CD14-positive monocyte (primary cell): Measurements from ENCODE around the gene DLL4. TPM values are rescaled to one million over a fixed set of nuclear protein-coding genes. Genes with fewer than 3 reads are reported as not detected.

Source experiments
- DNase-seq, 3 donors: peaks; one replicate each; pipeline ENCODE4 v3.0.0-alpha.2; 2011 to 2022
- H2AFZ ChIP-seq: 2 replicates; pipeline ENCODE4 v1.6.0; 2012; ENCODE audit warnings: mild to moderate bottlenecking, low read depth, low read length, inconsistent platforms; ENCODE audit not compliant: insufficient read depth, poor library complexity, severe bottlenecking
- H3K27ac ChIP-seq, 2 donors: 1 replicate in 1 of 2; 2 replicates in 1 of 2; pipeline ENCODE4 v1.5.1; 2012 to 2013; ENCODE audit warnings: low read length in 2 of 2, control low read depth in 1 of 2, inconsistent platforms in 1 of 2, low read depth in 1 of 2, mild to moderate bottlenecking in 1 of 2
- H3K27me3 ChIP-seq, 2 donors: one replicate each; pipeline versions ENCODE4 v1.6.0 to v1.6.1; 2011 to 2013; ENCODE audit warnings: low read length in 2 of 2; ENCODE audit not compliant: control insufficient read depth in 2 of 2, insufficient read depth in 2 of 2
- H3K36me3 ChIP-seq, 2 donors: replicated peaks in 1 of 2; 1 replicate in 1 of 2; 2 replicates in 1 of 2; pipeline versions ENCODE4 v1.5.1 to v1.6.1; 2012 to 2013; ENCODE audit warnings: low read length in 2 of 2, control low read depth in 1 of 2, inconsistent platforms in 1 of 2, mild to moderate bottlenecking in 1 of 2; ENCODE audit not compliant: insufficient read depth in 2 of 2, control insufficient read depth in 1 of 2
- H3K4me1 ChIP-seq, 2 donors: 1 replicate in 1 of 2; 2 replicates in 1 of 2; pipeline versions ENCODE4 v1.5.1 to v1.6.1; 2012 to 2013; ENCODE audit warnings: low read length in 2 of 2, control low read depth in 1 of 2, inconsistent platforms in 1 of 2, mild to moderate bottlenecking in 1 of 2, moderate library complexity in 1 of 2; ENCODE audit not compliant: insufficient read depth in 2 of 2, control insufficient read depth in 1 of 2
- H3K4me2 ChIP-seq: replicated peaks from 2 replicates; pipeline ENCODE3; 2012; ENCODE audit warnings: low read length, moderate library complexity, mild to moderate bottlenecking; ENCODE audit not compliant: poor library complexity, severe bottlenecking; ENCODE audit errors: extremely low read depth
- H3K4me3 ChIP-seq, 3 experiments: fragments of 200-600 bp in 1 of 3; sonication (generic) in 1 of 3; replicated peaks in 1 of 3; 1 replicate in 2 of 3; 2 replicates in 1 of 3; pipeline ENCODE4 v1.5.1; 2011 to 2013; ENCODE audit warnings: low read length in 3 of 3, mild to moderate bottlenecking in 3 of 3, control low read depth in 2 of 3, low read depth in 2 of 3, inconsistent platforms in 1 of 3, moderate library complexity in 1 of 3
- H3K79me2 ChIP-seq: 2 replicates; pipeline ENCODE4 v1.6.0; 2012; ENCODE audit warnings: mild to moderate bottlenecking, control low read depth, inconsistent platforms, low read length, moderate library complexity; ENCODE audit not compliant: insufficient read depth
- H3K9ac ChIP-seq: 2 replicates; pipeline ENCODE4 v1.6.0; 2017; ENCODE audit warnings: low read length, mild to moderate bottlenecking; ENCODE audit not compliant: insufficient read depth, poor library complexity, severe bottlenecking
- H3K9me3 ChIP-seq, 2 donors: replicated peaks in 1 of 2; 1 replicate in 1 of 2; 2 replicates in 1 of 2; pipeline versions ENCODE4 v1.5.1 to v1.6.1; 2012 to 2013; ENCODE audit warnings: low read length in 2 of 2, control low read depth in 1 of 2; ENCODE audit not compliant: control insufficient read depth in 1 of 2, insufficient read depth in 1 of 2
- H4K20me1 ChIP-seq: 2 replicates; pipeline ENCODE4 v1.6.0; 2012; ENCODE audit warnings: mild to moderate bottlenecking, low read length, control low read depth, moderate library complexity; ENCODE audit not compliant: insufficient read depth
- H3K27ac Mint-ChIP-seq, 7 donors: one replicate each; pipeline ENCODE4 v1.8.0; 2020; ENCODE audit warnings: mild to moderate bottlenecking in 7 of 7, mixed read lengths in 7 of 7, moderate library complexity in 6 of 7, inconsistent platforms in 2 of 7
- H3K27me3 Mint-ChIP-seq, 3 donors: one replicate each; pipeline ENCODE4 v1.8.0; 2021 to 2022; ENCODE audit warnings: low read depth in 3 of 3, mild to moderate bottlenecking in 3 of 3, mixed read lengths in 3 of 3, moderate library complexity in 3 of 3, inconsistent platforms in 1 of 3
- H3K36me3 Mint-ChIP-seq, 2 donors: one replicate each; pipeline ENCODE4 v1.8.0; 2020; ENCODE audit warnings: mixed read lengths in 2 of 2, inconsistent platforms in 1 of 2, mild to moderate bottlenecking in 1 of 2
- H3K4me1 Mint-ChIP-seq: one replicate; pipeline ENCODE4 v1.8.0; 2020; ENCODE audit warnings: mild to moderate bottlenecking, mixed read lengths
- H3K4me3 Mint-ChIP-seq, 2 donors: one replicate each; pipeline ENCODE4 v1.8.0; 2020; ENCODE audit warnings: mild to moderate bottlenecking in 2 of 2, mixed read lengths in 2 of 2, moderate library complexity in 1 of 2
- H3K9me3 Mint-ChIP-seq, 7 donors: one replicate each; pipeline ENCODE4 v1.8.0; 2020 to 2022; ENCODE audit warnings: mixed read lengths in 7 of 7, mild to moderate bottlenecking in 6 of 7, moderate library complexity in 6 of 7, inconsistent platforms in 2 of 7
- WGBS: methylation state at CpG from one replicate; pipeline ENCODE4 v1.1.5; 2013; ENCODE audit warnings: missing lambda C conversion rate; ENCODE audit not compliant: insufficient coverage; 5-methylcytosine and 5-hydroxymethylcytosine counted together
- intact Hi-C, 2 donors: fragments of 100-400 bp; cut with micrococcal nuclease; formaldehyde crosslinking; loops; one replicate each; pipeline versions ENCODE4 v1.15.0 to v1.15.1; 2023
- polyA plus RNA-seq, 3 donors: library from polyadenylated mRNA; depleted of rRNA in 1 of 3; unstranded in 2 of 3; stranded (reverse) in 1 of 3; fragments of 300-500 nt in 2 of 3; fragments of >200 nt in 1 of 3; fragmentation: Illumina TruSeq in 2 of 3; gene quantifications; 1 replicate in 2 of 3; 2 replicates in 1 of 3; pipeline ENCODE4 v1.2.3, GENCODE V29; 2012 to 2021
- TF ChIP-seq, protein P1 (sequence below): fragments of 200-600 bp; IDR thresholded peaks from one replicate; pipeline ENCODE4 v1.8.0; 2022; ENCODE audit warnings: antibody characterized with exemption, mild to moderate bottlenecking

Gene DLL4
- polyA plus RNA-seq, 3 donors = 0.07 TPM; not detected in 2

DNA sequence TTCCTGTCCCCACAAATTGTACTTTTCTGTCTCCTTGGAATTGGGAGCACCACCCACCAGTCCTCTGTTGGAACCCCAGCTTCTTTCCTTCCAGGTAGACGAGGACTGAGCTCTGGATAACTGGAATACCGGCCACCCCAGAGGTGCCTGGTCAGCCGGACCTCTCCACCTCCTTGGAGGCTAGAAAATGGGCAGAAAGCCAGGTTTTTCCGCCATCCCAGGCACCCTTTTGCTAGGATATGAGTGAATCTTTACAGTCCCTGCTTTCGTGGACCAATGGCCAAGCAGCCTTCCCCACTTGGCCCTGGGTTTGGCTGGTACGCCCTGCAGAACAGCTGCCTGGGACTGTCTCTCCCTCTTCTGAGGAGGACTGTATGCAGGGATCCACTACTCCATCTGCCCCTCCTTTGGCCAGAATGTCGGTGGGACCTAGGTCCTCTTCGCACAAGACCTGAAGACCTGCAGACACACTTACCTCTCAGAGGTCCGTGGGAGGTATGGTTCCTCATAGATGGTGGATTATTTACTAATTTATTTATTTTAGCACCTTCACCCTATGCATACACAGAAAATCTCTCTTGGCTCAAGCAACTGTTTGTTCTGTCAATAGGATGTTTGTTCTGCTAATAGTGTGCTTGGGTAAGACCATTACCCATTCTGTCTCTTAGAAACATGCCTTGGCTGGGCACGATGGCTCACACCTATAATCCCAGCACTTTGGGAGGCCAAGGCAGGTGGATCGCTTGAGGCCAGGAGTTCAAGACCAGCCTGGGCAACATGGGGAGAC is 15.6 kb downstream of the DLL4 start:
- Mint-ChIP-seq H3K27ac (no peak overlapping the region), H3K27me3 (peaks cover 6 to 14% (median 10%) of the 10 kb centered on the region in 3 donors), H3K4me3 (no peak overlapping the region), H3K9me3 (no peaks in the 10 kb centered on the region), H3K36me3 (no peaks in the 10 kb centered on the region), H3K4me1 (peaks cover 35% of the 10 kb centered on the region)
- no peak for DNase-seq
- Histone ChIP-seq H3K36me3 (no peaks in the 10 kb centered on the region), H3K9ac (no peak overlapping the region), H3K4me3 (no peak overlapping the region), H3K27ac (no peak overlapping the region), H3K9me3 (no peaks in the 10 kb centered on the region), H3K4me2 (no peak overlapping the region), H3K4me1 (peaks cover 33 to 37% of the 10 kb centered on the region in 2 donors), H4K20me1 (no peaks in the 10 kb centered on the region), H3K27me3 (no peaks in the 10 kb centered on the region), H3K79me2 (no peaks in the 10 kb centered on the region), H2AFZ (no peak overlapping the region)
- 100% methylated on average over 6 of the region's 11 CpGs for WGBS
- TF ChIP-seq, protein P1, sequence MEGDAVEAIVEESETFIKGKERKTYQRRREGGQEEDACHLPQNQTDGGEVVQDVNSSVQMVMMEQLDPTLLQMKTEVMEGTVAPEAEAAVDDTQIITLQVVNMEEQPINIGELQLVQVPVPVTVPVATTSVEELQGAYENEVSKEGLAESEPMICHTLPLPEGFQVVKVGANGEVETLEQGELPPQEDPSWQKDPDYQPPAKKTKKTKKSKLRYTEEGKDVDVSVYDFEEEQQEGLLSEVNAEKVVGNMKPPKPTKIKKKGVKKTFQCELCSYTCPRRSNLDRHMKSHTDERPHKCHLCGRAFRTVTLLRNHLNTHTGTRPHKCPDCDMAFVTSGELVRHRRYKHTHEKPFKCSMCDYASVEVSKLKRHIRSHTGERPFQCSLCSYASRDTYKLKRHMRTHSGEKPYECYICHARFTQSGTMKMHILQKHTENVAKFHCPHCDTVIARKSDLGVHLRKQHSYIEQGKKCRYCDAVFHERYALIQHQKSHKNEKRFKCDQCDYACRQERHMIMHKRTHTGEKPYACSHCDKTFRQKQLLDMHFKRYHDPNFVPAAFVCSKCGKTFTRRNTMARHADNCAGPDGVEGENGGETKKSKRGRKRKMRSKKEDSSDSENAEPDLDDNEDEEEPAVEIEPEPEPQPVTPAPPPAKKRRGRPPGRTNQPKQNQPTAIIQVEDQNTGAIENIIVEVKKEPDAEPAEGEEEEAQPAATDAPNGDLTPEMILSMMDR = no peak
- intact Hi-C loops = loop anchor here in 1 of 2 donors (5.0 to 10.0 kb wide), 2 partner anchors 37 to 80 kb away; no protein-coding TSS in a partner anchor

DNA sequence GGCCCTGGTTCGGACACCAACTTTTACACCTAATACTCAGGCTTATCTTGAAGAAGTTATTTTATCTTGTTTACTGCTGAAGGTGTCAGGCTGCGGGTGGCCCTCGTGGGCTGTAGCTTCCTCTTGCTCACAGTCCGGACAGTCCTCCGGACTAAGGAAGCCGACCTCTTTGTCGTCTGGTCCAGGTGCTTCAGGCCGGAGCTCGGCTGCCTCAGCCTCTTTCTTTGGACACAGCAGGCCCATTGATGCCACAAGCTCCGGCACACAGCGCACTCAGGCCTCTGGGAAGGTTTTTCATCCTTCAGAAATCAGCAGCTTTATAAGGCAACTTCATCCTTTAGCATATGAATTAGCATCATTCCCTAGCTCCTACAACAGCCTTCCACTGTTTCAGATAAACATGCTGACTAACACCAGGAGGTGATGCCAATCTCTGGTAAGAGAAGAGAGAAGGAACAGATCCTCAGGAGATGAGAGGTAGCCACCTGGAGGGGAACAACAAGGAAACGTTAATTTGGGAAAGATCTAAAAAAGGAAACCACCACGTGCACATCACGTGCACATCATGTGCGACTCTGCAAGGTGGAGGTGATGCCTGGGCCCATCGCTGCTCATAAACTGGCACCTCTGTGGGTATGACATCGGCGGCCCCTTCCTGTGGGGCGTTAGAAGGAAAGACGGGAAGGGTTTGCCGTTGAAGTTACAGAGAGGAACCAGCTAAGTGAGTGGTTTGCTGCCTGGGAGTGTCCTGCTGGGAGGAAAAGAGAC is 19.8 kb downstream of the DLL4 start:
- no peak overlapping the region for H3K4me2 ChIP-seq
- intact Hi-C loops = loop anchor here in 1 of 2 donors (10.0 kb wide), 1 partner anchor 76 kb away; no protein-coding TSS in a partner anchor
- Mint-ChIP-seq H3K27me3 (peaks cover 9 to 12% (median 10%) of the 10 kb centered on the region in 3 donors), H3K36me3 (no peaks in the 10 kb centered on the region), H3K4me1 (peaks cover 17% of the 10 kb centered on the region), H3K9me3 (no peaks in the 10 kb centered on the region), H3K4me3 (peak overlapping the region in 1 of 2 donors; percentile 43), H3K27ac (no peak overlapping the region)
- H2AFZ ChIP-seq = peak overlapping the region; percentile 11
- WGBS = 52% methylated on average over 17 of the region's 21 CpGs
- no peaks in the 10 kb centered on the region for H3K79me2 ChIP-seq
- no peaks in the 10 kb centered on the region for H3K9me3 ChIP-seq
- H3K4me1 ChIP-seq = peaks cover 15 to 16% of the 10 kb centered on the region in 2 donors
- TF ChIP-seq, protein P1 = no peak
- no peaks in the 10 kb centered on the region for H4K20me1 ChIP-seq
- DNase-seq = no peak
- no peak overlapping the region for H3K9ac ChIP-seq
- H3K27me3 ChIP-seq = peaks cover 0 to 4% of the 10 kb centered on the region in 2 donors
- no peaks in the 10 kb centered on the region for H3K36me3 ChIP-seq
- no peak overlapping the region for H3K27ac ChIP-seq
- no peak overlapping the region for H3K4me3 ChIP-seq
